ENCODE measurements around the gene HOXD11. TPM values are rescaled to one million over a fixed set of nuclear protein-coding genes. Genes with fewer than 3 reads are reported as not detected.

HOXD11 gene
- total RNA-seq, 1 donor from 2014 or later, result not detected

DNA sequence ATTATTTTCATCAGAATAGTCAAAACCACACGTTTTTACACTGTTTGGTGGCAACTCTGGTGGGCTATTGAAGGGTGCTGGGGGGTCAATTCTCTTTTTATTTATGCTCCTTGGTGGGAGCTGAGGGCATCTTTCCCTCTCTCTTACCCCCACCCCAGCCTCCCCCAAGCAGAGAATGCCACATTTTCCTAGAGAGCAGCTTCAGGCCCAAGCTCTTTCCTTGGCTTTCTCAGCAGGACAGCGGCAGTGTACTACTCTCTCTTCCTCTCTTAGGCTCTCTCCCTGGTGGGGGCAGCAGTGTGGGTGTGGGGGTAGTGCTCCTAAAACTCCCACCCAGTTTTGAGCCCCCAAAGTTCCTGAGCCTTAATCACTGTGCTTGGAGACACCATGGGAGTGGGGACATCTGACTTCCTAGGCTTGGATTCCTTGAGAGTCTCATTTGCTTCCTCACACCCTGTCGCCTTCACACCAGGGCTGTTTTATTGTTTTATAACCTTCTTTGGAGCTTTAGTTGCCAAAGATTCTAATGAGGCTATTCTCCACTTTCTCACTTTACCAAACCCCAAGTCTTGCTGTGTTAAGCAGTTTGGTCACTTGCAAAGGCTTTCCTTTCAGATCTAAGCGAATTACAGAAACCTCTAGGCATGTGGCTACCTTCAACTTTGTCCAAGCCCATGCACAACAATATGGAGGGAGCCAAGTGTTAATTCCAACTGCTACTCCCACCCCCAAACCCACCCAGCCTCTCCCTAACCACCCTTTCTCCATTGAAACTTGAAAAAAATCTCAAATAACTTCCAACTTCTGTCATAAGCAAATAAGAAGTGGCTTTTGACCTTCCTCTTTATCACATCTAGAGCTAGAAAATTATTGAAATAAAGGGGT, 38.2 kb downstream of the HOXD11 start:
- H3K36me3 Mint-ChIP-seq (ENCODE audit: unreplicated experiment), result no peaks in the 10 kb centered on the region
- H3K9me3 Mint-ChIP-seq (ENCODE audit: unreplicated experiment), result peaks cover 5% of the 10 kb centered on the region
- H3K27ac Mint-ChIP-seq (ENCODE audit: unreplicated experiment), result no peak overlapping the region
- TF ChIP-seq CTCF (IDR thresholded peaks at IDR 0.05; ENCODE audit: partially characterized antibody, unreplicated experiment), result no peak
- H3K27me3 Mint-ChIP-seq (ENCODE audit: unreplicated experiment), result peaks cover 38% of the 10 kb centered on the region
- no peak overlapping the region for H3K4me3 Mint-ChIP-seq (ENCODE audit: unreplicated experiment)
- no peak for DNase-seq
- H3K4me1 Mint-ChIP-seq (ENCODE audit: low read depth, unreplicated experiment), result no peaks in the 10 kb centered on the region

DNA sequence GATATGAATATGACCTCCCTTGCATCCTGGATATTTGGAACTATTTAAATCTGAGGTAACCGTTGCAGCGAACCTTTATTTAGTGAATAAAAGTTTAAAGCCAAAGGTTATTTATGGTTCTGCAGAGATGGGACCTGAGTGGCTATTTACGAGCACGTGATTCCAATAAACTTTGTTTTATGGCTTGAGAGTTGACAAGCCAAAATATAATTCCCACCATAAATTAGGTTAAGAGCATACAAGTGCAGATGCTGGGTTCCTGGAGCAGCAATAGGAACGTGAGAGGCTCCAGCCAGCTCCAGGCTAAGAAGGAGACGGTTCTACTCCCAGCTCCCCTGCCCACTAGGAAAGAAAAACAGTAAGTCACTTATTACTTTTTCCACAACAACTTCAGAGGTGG, 39.0 kb downstream of the HOXD11 start:
- no peak for TF ChIP-seq CTCF (IDR thresholded peaks at IDR 0.05; ENCODE audit: partially characterized antibody, unreplicated experiment)
- Mint-ChIP-seq H3K4me1 (ENCODE audit: low read depth, unreplicated experiment) (no peaks in the 10 kb centered on the region), H3K4me3 (ENCODE audit: unreplicated experiment) (no peak overlapping the region), H3K27ac (ENCODE audit: unreplicated experiment) (no peak overlapping the region), H3K27me3 (ENCODE audit: unreplicated experiment) (peaks cover 42% of the 10 kb centered on the region), H3K36me3 (ENCODE audit: unreplicated experiment) (no peaks in the 10 kb centered on the region), H3K9me3 (ENCODE audit: unreplicated experiment) (peaks cover 4% of the 10 kb centered on the region)
- DNase-seq, result no peak

- DNase-seq, result no peak
- Mint-ChIP-seq H3K27me3 (ENCODE audit: unreplicated experiment) (peaks cover 43% of the 10 kb centered on the region), H3K4me3 (ENCODE audit: unreplicated experiment) (no peak overlapping the region), H3K9me3 (ENCODE audit: unreplicated experiment) (peaks cover 3% of the 10 kb centered on the region), H3K4me1 (ENCODE audit: low read depth, unreplicated experiment) (no peaks in the 10 kb centered on the region), H3K27ac (ENCODE audit: unreplicated experiment) (no peak overlapping the region), H3K36me3 (ENCODE audit: unreplicated experiment) (no peaks in the 10 kb centered on the region)
- TF ChIP-seq CTCF (IDR thresholded peaks at IDR 0.05; ENCODE audit: partially characterized antibody, unreplicated experiment), result no peak
Observed at GRCh38 chr2:176146645-176147044, 39.6 kb downstream of the HOXD11 start.

GRCh38 chr2:176147210-176147799, 40.2 kb downstream of the HOXD11 start:
- no peaks in the 10 kb centered on the region for H3K36me3 Mint-ChIP-seq (ENCODE audit: unreplicated experiment)
- no peak for TF ChIP-seq CTCF (IDR thresholded peaks at IDR 0.05; ENCODE audit: partially characterized antibody, unreplicated experiment)
- H3K9me3 Mint-ChIP-seq (ENCODE audit: unreplicated experiment), result peaks cover 3% of the 10 kb centered on the region
- H3K27ac Mint-ChIP-seq (ENCODE audit: unreplicated experiment), result no peak overlapping the region
- H3K4me1 Mint-ChIP-seq (ENCODE audit: low read depth, unreplicated experiment), result no peaks in the 10 kb centered on the region
- no peak overlapping the region for H3K4me3 Mint-ChIP-seq (ENCODE audit: unreplicated experiment)
- DNase-seq, result no peak
- peaks cover 43% of the 10 kb centered on the region for H3K27me3 Mint-ChIP-seq (ENCODE audit: unreplicated experiment)
